OCI-LY1 (cell line): Measurements from ENCODE around the gene RASGEF1B.

Source experiments
- EZH2 ChIP-seq: fragments of 200-600 bp; sonication (generic), shearing (Covaris generic); IDR thresholded peaks from 2 replicates; pipeline ENCODE4 v1.8.0; 2017; ENCODE audit warnings: borderline replicate concordance, mixed run types, mild to moderate bottlenecking, antibody characterized with exemption, low read length, moderate library complexity, mixed read lengths
- TF ChIP-seq, protein P1 (sequence below): fragments of 200-600 bp; sonication (generic), shearing (Covaris generic); IDR thresholded peaks from 2 replicates; pipeline ENCODE4 v1.5.1; 2017; ENCODE audit warnings: mild to moderate bottlenecking, antibody characterized with exemption, low read length, moderate library complexity, mixed read lengths

DNA sequence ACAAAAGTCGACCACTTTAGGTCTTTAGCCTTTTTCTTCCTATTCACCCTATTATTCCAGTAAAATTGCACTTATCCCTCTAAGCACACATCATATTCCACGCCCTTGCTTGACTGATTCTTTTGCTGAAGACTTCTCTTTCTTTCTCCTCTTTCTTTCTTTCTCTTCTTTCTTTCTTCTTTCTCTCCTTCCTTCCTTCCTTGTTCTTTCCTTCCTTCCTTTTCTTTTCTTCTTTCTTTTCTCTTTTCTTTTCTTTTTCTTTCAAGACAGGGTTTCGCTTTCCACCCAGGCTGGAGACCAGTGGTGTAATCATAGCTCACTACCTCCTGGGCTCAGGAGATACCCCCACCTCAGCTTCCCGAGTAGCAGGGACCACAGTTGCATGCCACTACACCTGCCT lies 61.9 kb downstream of the RASGEF1B start:
- TF ChIP-seq, protein P1, sequence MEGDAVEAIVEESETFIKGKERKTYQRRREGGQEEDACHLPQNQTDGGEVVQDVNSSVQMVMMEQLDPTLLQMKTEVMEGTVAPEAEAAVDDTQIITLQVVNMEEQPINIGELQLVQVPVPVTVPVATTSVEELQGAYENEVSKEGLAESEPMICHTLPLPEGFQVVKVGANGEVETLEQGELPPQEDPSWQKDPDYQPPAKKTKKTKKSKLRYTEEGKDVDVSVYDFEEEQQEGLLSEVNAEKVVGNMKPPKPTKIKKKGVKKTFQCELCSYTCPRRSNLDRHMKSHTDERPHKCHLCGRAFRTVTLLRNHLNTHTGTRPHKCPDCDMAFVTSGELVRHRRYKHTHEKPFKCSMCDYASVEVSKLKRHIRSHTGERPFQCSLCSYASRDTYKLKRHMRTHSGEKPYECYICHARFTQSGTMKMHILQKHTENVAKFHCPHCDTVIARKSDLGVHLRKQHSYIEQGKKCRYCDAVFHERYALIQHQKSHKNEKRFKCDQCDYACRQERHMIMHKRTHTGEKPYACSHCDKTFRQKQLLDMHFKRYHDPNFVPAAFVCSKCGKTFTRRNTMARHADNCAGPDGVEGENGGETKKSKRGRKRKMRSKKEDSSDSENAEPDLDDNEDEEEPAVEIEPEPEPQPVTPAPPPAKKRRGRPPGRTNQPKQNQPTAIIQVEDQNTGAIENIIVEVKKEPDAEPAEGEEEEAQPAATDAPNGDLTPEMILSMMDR: no peak
- no peak for TF ChIP-seq EZH2
